ENCODE results near the gene CASQ2.

Gene CASQ2

GRCh38 chr1:115768549-115768948 lies at the start of gene CASQ2:
Gene CASQ2 (minus strand): TSS chr1:115768714. CDS start chr1:115768541, 173 bp downstream.
- H3K9me2 ChIP-seq (replicated peaks; ENCODE audit: insufficient read depth, low read length) = no peaks in the 10 kb centered on the region
- no peak within 1 kb of the TSS for H3K9ac ChIP-seq (ENCODE audit: low read length)
- H3K4me1 ChIP-seq (ENCODE audit: low read length) = no peaks in the 10 kb centered on the region
- no peak within 1 kb of the TSS for H3K4me3 ChIP-seq (ENCODE audit: low read length)
- DNase-seq = no peak
- H4K20me1 ChIP-seq (ENCODE audit: insufficient read depth, low read length) = no peaks in the 10 kb centered on the region
- H3K36me3 ChIP-seq (replicated peaks; ENCODE audit: insufficient read depth, low read length) = no peaks in the 10 kb centered on the region
- no peaks in the 10 kb centered on the region for H3K9me3 ChIP-seq (replicated peaks; ENCODE audit: insufficient read depth, low read length)
- H3F3A ChIP-seq (ENCODE audit: insufficient read depth, low read length) = no peaks in the 10 kb centered on the region
- no peak within 1 kb of the TSS for H2AFZ ChIP-seq (ENCODE audit: low read length)
- H3K4me2 ChIP-seq (ENCODE audit: low read depth, low read length) = no peak within 1 kb of the TSS
- TF ChIP-seq EZH2phosphoT487 (IDR thresholded peaks at IDR 0.05; ENCODE audit: low read length) = no peak
- TF ChIP-seq CTCF (IDR thresholded peaks at IDR 0.05; ENCODE audit: low read length) = no peak
- no peak for TF ChIP-seq EZH2 (optimal IDR thresholded peaks at IDR 0.05; ENCODE audit: low read depth, low read length)
- H3K27me3 ChIP-seq (replicated peaks; ENCODE audit: insufficient read depth, low read length) = no peaks in the 10 kb centered on the region
- H3K27ac ChIP-seq (ENCODE audit: low read length) = no peak within 1 kb of the TSS
- no peaks in the 10 kb centered on the region for H3K79me2 ChIP-seq (ENCODE audit: low read length)

GRCh38 chr1:115815694-115816093 lies 47.2 kb upstream of the CASQ2 start:
- Histone ChIP-seq H3K9ac (ENCODE audit: low read length) (no peak overlapping the region), H3K4me3 (ENCODE audit: low read length) (no peak overlapping the region), H4K20me1 (ENCODE audit: insufficient read depth, low read length) (no peaks in the 10 kb centered on the region), H3K27ac (ENCODE audit: low read length) (no peak overlapping the region), H3K4me1 (ENCODE audit: low read length) (no peaks in the 10 kb centered on the region), H3K9me2 (replicated peaks; ENCODE audit: insufficient read depth, low read length) (no peaks in the 10 kb centered on the region), H3K9me3 (replicated peaks; ENCODE audit: insufficient read depth, low read length) (no peaks in the 10 kb centered on the region), H3K27me3 (replicated peaks; ENCODE audit: insufficient read depth, low read length) (no peaks in the 10 kb centered on the region), H3F3A (ENCODE audit: insufficient read depth, low read length) (no peaks in the 10 kb centered on the region), H2AFZ (ENCODE audit: low read length) (no peak overlapping the region), H3K79me2 (ENCODE audit: low read length) (no peaks in the 10 kb centered on the region), H3K36me3 (replicated peaks; ENCODE audit: insufficient read depth, low read length) (no peaks in the 10 kb centered on the region), H3K4me2 (ENCODE audit: low read depth, low read length) (no peak overlapping the region)
- TF ChIP-seq EZH2 (optimal IDR thresholded peaks at IDR 0.05; ENCODE audit: low read depth, low read length) = no peak
- TF ChIP-seq CTCF (IDR thresholded peaks at IDR 0.05; ENCODE audit: low read length) = no peak
- TF ChIP-seq EZH2phosphoT487 (IDR thresholded peaks at IDR 0.05; ENCODE audit: low read length) = no peak
- no peak for DNase-seq

DNA sequence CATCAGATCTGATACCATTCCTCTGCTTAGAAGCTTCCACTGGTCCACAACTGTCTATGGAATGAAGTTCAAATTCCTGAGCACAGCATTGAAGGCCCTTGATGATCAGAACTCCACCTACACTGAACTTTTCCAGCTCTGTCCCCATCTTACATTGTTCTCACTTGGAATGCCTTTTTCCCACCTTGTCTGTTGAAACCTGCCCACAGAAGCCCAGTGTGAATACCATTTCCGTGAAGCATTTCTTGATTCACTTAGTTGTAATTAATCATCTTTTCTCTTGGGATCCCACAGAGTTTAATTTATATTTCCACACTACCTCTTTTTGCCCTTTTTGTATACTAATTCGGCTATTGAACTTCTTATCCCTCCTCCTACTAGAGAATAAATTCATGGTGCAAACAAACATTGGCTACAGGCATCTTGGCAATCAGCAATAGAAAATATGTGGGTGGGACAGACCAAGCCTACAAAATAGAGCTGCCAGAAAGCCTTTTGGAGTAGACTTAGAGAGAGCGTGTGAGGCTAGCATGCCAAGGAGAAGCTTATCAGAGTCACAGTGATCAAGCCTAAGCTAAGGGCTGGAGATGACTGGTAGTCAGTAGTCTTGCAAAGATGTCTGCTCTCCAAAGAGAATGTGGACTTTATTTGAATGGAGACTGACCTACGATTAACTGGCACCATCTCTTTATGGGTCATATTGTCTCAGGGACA lies 46.3 kb upstream of the CASQ2 start:
- H3K9me3 ChIP-seq (replicated peaks; ENCODE audit: insufficient read depth, low read length) = no peaks in the 10 kb centered on the region
- H3K9ac ChIP-seq (ENCODE audit: low read length) = no peak overlapping the region
- H3K79me2 ChIP-seq (ENCODE audit: low read length) = no peaks in the 10 kb centered on the region
- no peaks in the 10 kb centered on the region for H3K36me3 ChIP-seq (replicated peaks; ENCODE audit: insufficient read depth, low read length)
- no peaks in the 10 kb centered on the region for H3F3A ChIP-seq (ENCODE audit: insufficient read depth, low read length)
- H3K27me3 ChIP-seq (replicated peaks; ENCODE audit: insufficient read depth, low read length) = no peaks in the 10 kb centered on the region
- no peak for DNase-seq
- H3K4me1 ChIP-seq (ENCODE audit: low read length) = no peaks in the 10 kb centered on the region
- H2AFZ ChIP-seq (ENCODE audit: low read length) = no peak overlapping the region
- H3K4me3 ChIP-seq (ENCODE audit: low read length) = no peak overlapping the region
- H4K20me1 ChIP-seq (ENCODE audit: insufficient read depth, low read length) = no peaks in the 10 kb centered on the region
- no peaks in the 10 kb centered on the region for H3K9me2 ChIP-seq (replicated peaks; ENCODE audit: insufficient read depth, low read length)
- TF ChIP-seq CTCF (IDR thresholded peaks at IDR 0.05; ENCODE audit: low read length) (no peak), EZH2phosphoT487 (IDR thresholded peaks at IDR 0.05; ENCODE audit: low read length) (no peak), EZH2 (optimal IDR thresholded peaks at IDR 0.05; ENCODE audit: low read depth, low read length) (no peak)
- no peak overlapping the region for H3K27ac ChIP-seq (ENCODE audit: low read length)
- H3K4me2 ChIP-seq (ENCODE audit: low read depth, low read length) = no peak overlapping the region

Measured in MM.1S (cell line).